Glomerular endothelial cell (primary cell): ENCODE data around the gene PTGR2. TPM values are rescaled to one million over a fixed set of nuclear protein-coding genes. Genes with fewer than 3 reads are reported as not detected.
A peak's percentile ranks its signal among the peaks of the same experiment; 100 is the strongest.
"Not testable (repeated sequence)": the region's sequence is repeated elsewhere in the genome, so short reads cannot be mapped to it uniquely, and the experiment has no call there.

Source experiments
- DNase-seq: peaks from one replicate; pipeline ENCODE4 v3.0.0-alpha.2; 2011; ENCODE audit warnings: low read depth, low spot score; ENCODE audit errors: extremely low read depth
- total RNA-seq: library from RNA; depleted of rRNA; stranded (reverse); fragments of >200 nt; gene quantifications from 2 replicates; pipeline ENCODE4 v1.2.3, GENCODE V29; 2015

The PTGR2 gene
- total RNA-seq, 1 donor from 2014 or later, result 2.8 TPM

DNA sequence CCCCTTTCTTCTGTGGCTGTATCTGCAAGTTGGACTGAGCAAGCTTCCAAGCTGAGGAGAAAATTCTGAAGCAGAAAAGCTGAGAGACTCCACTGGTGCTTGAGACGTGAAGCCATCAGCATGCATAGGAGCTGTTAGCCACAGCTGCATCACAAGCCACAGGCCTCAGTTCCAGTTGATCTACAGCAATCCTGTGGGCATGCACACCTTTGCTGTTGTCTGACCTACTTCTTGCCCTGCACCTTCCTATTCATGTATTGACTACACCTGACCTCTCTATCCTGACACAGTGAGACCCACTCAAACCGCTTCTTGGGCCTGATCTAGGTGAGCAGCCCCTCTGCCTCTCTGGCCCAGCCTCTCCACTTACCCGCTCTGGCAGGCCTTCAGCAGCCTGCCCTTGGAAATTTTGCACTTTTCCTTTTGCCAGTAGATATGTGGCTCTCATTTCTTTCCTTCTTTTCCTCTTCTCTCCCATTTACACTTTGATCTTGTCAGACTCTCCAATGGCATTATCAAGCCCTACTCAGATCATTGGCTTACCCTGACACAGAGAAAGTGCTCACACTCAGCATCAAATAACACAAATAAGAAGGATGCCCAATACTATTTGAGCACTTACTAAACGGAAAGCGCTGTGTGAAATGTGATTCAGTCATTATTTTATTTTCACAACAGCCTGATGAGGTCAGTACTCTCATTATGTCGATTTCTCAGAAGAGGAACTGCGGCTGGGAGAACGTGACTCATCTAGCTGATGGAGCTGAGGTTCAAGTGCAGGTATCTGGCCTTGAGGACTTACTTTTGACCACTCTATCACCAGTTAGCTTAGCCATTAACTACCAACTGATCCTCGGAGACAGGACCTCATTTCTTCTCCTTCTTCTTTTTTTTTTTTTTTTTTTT is 21.9 kb upstream of the PTGR2 start:
- peak; percentile 64 for DNase-seq

DNA sequence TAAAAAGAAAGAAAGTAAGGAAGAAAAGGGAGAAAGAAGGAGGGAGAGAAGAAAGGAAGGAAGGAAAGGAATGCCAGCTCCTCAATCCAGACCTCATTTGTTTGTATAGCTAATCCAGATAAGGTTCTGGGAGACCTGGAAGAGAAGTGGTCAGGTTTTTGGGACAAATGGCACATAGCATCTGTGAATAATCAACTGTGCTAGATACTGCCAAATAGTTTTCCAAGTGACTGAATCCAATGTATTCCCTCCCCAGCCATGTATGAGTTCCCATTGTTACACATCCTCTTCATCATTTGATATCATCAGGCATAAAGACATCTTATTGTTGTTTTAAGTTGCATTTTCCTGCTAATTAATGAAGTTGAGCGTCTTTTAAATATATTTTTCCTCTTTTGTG is 18.6 kb upstream of the PTGR2 start:
- no peak for DNase-seq

DNA sequence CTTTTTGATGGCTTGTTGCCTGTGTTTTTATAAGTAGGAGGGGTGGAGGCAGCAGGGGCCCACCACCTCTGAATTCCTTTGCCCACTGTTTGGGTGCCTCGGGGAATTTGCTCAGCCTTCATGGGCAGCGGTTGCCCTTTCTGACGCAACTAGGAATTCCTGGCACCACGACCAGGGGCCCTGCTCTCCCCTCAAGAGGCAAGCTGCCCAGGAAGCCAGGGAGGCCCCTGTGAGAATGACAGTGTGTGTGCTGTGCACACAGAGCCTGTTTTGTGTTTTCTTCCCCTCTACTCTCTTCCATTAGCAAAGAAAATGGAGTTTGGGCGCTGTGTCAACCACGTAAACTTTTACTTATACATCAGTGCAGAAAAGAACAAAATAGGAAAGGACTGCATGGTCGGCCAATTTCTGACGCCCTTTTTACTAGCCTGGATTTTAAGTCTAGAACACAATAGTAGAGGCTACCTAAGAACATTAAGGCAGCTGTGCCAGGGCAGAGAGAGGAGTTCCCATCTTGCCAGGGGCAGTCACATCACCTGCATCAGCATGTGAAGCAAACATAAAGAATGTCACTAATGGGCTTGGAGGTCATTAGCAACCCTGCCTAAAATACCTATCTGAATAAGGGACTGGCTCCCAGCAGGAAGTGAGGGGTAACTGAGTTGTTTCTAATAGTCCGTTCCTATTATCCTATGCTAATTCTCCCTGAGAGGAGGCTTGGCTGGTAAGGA is 17.9 kb upstream of the PTGR2 start:
- no peak for DNase-seq

DNA sequence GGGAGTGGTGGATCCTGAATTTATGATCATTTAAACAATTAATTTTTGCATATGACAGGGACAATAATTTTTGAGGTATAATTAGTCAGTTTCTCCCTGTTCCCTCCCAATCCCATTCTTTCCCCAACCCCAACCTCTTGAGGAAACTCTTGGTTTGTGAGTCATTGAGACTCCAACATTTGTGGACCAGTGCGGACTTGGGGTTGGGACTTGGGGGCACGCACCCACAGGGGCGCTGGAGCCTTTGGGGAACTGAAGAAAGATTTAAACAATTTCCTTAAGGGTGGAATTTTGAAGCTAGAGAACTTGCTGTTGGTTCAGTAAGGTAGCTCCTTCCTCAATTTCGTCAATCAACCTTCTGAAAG is 17.4 kb upstream of the PTGR2 start:
- DNase-seq, result no peak

DNA sequence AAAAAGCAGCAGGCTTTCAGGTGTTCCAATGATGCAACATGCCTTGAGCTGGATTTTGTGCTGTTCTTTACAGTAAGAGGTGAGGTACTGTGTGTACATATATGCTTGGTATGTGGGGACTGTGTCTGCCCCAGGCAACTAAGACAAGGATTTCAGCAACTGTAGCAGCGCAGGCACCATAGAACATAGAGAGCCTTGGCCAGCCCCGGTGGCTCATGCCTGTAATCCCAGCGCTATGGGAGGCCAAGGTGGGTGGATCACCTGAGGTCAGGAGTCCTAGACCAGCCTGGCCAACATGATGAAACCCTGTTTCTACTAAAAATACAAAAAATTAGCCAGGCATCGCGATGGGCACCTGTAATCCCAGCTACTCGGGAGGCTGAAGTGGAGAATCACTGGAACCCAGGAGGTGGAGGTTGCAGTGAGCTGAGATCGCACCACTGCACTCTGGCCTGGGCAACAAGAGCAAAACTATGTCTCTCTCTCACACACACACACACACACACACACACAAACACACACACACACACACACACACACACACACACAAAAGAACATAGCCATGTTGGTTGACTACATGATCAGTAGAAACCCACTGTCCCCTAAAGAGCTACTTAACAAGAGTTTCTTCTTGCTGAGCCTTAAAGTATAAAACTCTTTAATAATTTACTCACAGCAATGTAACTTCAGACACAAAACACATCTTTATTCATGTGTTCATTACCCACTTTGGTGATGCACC is 13.2 kb upstream of the PTGR2 start:
- not testable (repeated sequence) for DNase-seq

DNA sequence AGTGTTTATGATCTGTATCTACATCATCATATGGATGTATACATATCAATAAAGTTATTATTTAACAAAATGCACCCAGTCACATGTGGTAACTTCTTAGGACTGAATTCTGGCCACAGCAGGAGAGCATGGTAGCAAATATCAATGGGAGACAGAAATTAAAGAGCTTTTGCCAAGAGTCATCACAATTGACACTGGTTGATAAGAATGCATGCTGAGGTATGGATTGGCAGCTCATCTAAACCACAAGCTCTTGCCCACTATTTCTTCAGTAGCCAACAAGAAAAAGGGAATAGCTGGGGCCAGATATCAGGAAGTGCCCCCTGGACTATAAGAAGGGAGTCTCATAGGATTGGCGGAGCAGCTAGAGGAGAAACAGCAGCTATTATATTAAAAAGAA is 9.4 kb upstream of the PTGR2 start:
- no peak for DNase-seq

DNA sequence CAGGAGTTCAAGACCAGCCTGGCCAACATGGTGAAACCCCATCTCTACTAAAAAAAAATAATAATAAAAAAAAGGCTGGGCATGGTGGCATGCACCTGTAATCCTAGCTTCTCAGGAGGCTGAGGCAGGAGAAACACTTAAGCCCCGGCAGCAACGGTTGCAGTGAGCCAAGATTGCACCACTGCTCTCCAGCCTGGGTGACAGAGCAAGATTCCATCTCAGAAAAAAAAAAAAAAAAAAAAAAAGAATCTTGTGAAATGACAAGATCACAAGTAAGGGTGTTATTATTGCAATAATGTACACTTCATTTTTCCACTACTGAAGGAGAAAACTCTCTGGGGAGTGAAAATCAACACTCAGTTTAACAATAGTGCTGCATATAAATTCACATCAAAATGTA is 8.8 kb upstream of the PTGR2 start:
- DNase-seq, result no peak

DNA sequence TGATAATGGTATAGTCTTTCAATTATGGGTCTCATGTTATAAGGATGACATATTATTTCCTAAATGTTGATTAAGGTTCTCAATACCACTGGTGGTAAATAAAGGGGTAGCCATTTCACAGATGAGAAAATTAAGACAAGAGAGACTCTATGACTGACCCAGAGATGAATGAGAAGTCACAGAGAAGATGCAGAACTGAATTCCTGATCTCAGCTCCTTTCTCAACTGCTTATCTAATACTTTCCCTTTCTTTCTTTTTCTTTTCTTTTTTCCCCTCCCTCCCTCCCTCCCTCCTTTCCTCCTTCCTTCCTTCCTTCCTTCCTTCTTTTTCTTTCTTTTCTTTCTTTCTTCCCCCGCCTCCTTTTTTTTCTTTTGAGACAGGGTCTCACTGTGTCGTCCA is 8.3 kb upstream of the PTGR2 start:
- no peak for DNase-seq

DNA sequence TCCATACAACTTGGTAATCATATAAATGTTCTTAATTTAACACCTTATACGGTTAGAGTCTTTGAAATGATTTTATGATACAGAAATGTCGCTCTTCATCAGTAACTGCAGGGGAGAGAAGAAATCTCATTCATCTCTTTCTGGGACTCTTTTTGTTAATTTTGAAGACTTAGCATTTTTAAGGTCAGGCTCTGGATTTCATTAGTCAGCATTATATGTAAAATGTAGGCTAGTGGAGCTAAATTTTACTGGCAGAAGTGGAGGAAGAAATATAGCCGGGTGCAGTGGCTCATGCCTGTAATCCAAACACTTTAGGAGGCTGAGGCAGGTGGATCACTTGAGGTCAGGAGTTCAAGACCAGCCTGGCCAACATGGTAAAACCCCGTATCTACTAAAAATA is 4.7 kb upstream of the PTGR2 start:
- DNase-seq, result no peak

DNA sequence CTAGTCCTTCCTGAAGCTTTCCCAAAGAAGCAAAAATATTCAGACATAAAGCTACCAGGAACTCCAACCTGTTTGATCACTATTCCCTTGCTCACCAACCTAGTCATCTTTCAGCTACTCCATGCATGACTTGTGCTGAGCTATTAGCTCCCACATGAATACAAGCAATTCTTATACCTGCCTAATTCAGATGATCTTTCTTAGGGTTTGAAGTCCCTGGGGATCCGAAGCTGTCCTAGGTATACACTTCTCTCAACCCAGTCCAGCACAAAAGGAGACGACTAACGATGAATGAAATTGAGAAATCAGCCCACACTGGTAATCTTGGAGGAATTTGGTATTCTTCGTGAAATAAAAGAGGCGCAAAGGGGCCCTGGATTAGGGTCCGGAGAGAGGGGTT is 631 bp upstream of the PTGR2 start:
- no peak for DNase-seq

DNA sequence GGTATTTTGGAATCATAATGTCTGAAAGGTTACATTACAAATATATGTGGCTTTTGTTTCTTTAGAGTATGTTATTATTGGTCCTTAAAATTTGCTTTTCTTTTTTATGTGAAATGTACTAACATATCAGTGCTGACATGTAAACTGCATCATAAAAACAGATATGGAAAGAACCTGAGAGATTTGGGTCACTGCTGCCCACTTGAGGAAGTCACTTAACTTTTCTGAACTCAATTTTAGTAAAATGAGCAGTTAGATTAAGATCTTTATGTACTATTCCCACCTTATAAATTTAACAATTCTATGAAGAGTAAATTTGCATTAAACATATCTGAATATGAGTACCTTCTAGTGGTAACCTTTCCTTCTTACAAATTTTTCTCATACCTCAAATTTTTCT is 7.5 kb downstream of the PTGR2 start:
- DNase-seq, result no peak

DNA sequence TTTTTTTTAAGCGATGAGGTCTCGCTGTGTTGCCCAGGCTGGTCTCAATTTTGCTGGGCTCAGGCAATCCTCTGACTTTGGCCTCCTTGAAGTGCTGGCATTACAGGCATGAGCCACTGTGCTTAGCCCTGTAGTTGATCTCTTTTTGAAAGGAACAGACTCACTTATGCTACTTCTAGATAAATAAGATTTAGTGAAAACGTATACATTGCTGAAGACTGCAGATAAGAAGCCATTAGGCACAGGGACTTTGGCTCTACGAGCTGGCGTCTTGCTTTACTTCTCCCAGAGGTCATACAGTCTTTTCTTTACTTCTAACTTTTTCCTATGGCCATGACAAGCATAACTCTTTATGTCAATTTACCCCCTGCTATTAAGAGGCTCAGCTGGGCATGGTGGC is 9.4 kb downstream of the PTGR2 start:
- DNase-seq, result no peak

DNA sequence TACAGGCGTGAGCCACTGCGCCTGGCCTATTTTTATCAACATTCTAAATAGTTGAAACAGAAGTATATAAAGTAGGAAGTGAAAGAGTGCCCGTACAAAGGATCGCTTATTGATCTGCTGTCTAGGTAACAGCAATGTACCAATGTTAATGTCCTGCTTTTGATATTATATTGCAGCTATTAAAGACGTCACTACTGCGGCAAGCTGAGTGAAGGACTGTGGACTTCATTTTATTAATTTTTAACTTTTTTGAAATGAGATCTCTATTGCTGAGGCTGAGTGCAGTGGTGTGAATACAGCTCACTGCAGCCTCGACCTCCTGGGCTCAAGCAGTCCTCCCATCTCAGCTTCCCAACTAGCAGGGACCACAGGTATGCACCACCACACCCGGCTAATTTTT is 10.8 kb downstream of the PTGR2 start:
- DNase-seq, result no peak

DNA sequence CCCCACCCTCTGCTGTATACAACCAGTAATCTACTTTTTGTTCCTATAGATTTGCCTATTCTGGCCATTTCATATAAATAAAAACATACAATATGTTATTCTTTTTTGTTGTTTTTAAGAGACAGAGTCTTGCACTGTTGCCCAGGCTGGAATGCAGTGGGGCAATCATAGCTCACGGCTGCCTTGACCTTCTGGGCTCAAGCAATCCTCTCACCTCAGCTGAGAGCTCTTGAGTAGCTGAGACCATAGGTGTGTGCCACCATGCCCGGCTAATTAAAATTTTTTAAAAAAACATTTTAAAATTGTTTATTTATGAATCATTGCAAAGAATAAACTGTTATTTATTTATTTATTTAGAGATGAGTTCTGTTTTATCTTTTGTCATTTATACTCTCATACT is 11.6 kb downstream of the PTGR2 start:
- DNase-seq, result no peak

DNA sequence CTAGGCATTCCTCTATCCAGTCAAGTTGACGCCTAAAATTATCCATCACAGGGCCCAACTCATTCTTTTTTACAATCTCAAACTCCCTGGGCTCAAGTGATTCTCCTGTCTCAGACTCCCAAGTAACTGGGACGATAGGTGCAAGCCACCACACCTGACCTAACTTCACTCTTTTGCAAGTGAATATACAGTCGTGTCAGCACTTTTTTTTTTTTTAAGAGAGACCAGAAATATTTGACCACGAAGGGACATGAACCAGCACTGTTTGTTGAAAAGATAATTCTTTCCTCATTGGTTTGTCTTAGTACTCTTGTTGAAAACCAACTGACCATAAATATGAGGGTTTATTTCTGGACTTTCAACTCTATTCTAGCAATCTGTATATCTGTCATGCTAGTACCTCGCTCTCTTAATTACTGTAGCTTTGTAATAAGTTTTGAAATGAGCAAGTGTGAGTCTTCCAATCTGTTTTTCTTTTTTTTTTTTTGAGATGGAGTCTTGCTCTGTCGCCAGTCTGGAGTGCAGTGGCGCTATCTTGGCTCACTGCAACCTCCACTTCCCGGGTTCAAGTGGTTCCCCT is 14.0 kb downstream of the PTGR2 start:
- no peak for DNase-seq

DNA sequence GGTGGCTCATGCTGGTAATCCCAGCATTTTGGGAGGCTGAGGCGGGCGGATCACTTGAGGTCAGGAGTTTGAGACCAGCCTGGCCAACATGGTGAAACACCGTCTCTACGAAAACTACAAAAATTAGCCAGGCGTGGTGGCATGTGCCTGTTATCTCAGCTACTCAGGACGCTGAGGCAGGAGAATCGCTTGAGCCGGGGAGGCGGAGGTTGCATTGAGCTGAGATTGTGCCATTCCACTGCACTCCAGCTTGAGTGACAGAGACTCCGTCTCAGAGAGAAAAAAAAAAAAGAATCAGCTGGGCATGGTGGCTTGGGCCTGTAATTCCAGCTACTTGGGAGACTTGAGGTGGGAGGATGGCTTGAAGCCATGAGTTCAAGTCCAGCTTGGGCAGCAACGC is 18.1 kb downstream of the PTGR2 start:
- DNase-seq, result not testable (repeated sequence)

DNA sequence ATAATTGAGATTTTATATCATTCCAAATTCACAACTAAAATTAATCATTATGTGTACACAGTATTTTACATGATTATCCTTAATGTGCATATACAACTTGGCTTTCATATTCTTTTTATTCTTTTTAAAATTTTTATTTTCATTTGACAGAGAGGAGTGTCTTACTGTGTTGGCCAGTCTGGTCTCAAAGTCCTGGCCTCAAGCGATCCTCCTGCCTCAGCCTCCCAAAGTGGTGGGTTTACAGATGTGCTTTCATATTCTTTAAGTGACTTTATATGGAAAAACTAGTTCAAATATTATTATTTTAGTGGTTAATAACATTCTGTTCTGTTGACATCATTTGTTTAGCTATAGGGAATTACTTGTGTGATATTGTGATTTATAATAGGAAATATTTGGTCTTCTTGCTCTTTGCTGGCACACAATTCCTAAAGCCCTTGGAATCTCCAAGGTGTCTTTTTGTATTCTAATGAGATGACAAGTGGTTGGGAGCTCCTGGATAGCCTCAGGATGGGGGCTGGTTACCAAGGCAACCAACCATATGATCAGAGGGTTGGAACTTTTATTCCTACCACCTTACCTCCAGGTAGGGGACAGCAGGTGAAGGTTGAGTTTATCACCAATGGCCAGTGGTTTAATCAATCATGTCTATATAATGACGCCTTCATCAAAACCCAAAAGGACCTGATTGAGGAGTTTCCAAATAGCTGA is 19.0 kb downstream of the PTGR2 start:
- no peak for DNase-seq

DNA sequence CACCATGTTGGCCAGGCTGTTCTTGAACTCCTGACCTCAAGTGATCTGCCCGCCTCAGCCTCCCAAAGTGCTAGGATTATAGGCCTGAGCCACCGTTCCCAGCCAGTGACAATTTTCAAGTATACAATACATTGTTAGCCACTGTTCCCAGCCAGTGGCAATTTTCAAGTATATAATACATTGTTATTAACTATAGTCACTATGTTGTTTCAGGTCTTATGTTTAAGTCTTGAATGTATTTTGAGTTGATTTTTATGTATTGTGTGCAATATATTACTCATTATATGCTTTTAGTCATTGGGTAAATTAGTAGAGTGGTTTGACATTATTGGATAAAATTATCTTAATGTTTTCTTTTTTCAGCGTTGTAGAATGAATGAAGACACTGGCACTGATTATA is 22.0 kb downstream of the PTGR2 start:
- DNase-seq, result no peak

DNA sequence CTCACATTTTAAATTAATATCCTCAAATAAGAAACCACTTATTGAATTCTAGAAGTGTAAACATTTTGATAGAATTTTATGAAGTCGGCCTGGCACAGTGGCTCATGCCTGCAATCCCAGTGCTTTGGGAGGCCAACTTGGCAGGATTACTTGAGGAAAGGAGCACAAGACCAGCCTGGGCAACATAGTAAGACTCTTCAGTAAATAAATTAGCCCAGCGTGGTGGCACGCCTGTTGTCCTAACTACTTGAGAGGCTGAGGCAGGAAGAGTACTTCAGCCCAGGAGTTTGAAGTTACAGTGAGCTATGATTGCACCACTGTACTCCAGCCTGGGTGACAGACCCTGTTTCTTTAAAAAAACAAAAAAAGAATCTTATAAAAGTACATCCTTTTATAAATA is 26.2 kb downstream of the PTGR2 start:
- no peak for DNase-seq

DNA sequence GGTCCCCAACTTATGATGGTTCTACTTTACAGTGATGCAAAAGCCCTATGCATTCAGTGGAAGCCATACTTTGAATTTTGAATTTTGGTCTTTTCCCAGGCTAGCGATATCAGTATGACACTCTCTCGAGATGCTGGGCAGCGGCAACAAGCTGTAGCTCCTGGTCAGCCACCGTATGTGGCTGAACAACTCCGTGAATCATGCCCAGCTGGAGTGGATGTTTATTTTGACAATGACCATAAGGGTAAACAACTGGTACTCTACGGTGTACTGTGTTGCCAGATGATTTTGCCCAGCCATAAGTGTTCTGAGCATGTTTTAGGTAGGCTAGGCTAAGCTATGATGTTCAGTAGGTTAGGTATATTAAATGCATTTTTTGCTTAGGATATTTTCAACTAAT is 26.8 kb downstream of the PTGR2 start:
- DNase-seq, result no peak

DNA sequence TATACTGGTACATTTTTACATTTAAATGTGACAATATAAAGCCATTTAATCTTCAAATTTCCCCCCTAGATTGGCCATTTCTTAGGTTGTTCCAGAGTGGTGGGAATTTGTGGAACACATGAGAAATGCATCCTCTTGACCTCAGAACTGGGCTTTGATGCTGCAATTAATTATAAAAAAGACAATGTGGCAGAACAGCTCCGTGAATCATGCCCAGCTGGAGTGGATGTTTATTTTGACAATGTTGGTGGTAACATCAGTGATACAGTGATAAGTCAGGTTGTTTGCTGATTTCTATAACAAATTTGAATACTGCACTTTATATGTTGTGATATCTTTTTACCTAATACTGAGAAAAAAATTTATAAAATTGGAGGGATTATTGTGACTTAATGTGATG is 27.4 kb downstream of the PTGR2 start:
- no peak for DNase-seq
